Astrocyte (in vitro differentiated cells and primary cell): ENCODE measurements around the gene PDS5B.

Source experiments
- CTCF ChIP-seq: IDR thresholded peaks from 2 replicates; pipeline ENCODE4 v1.5.1; 2011; ENCODE audit warnings: low read depth, mild to moderate bottlenecking, inconsistent platforms, low read length, moderate library complexity; ENCODE audit not compliant: insufficient read depth
- EZH2 ChIP-seq: IDR thresholded peaks from 2 replicates; pipeline ENCODE4 v1.6.1; 2012; ENCODE audit warnings: mild to moderate bottlenecking, low read length, inconsistent platforms; ENCODE audit not compliant: insufficient read depth

DNA sequence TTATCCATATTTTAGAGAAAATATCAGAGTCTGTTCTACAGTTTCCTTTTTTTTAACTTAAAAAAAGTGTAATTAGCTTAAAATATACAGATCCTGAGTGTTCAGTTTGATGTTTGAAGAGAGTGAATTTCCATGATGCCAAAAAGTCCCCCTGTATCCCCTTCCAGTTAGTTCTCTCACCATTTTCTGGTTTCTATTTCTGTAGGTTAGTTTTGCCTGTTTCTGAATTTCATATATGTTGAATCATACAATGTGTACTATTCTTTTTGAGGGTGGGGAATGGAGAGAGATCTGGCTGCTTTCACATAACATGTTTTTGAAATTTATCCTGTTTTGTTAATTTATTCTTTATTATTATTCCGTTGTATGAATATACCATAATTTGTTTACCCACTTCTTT is 95.9 kb downstream of the PDS5B start:
- TF ChIP-seq CTCF (no peak), EZH2 (no peak)
